H1 (cell line): ENCODE data around the gene BCL2L11. TPM values are rescaled to one million over a fixed set of nuclear protein-coding genes. Genes with fewer than 3 reads are reported as not detected.

ENCODE experiments used
- CTCF ChIA-PET: fragments of 300-600 bp; sonication (Branson Sonifier 250); formaldehyde crosslinking; loops from one replicate; lab custom pipeline; 2021; ENCODE audit not compliant: partially characterized antibody; lab: Charles Lee
- POLR2A ChIA-PET: fragments of 300-600 bp; sonication (Branson Sonifier 250); formaldehyde crosslinking; loops from one replicate; lab custom pipeline; 2021; ENCODE audit warnings: inconsistent platforms; ENCODE audit not compliant: partially characterized antibody; lab: Charles Lee
- DNase-seq, 2 experiments: peaks; one replicate each; pipeline versions ENCODE4 v3.0.0 to v3.0.0-alpha.2; 2010 to 2022; ENCODE audit warnings: low spot score in 2 of 2, low read depth in 1 of 2, mixed read lengths in 1 of 2
- FAIRE-seq: peaks from 2 replicates; lab custom pipeline; 2011; peaks lifted over from hg19 to GRCh38; lab: Jason Lieb, UNC
- H2AFZ ChIP-seq: 2 replicates; pipeline ENCODE4 v1.8.1; 2012; ENCODE audit warnings: low read length, inconsistent platforms
- H2AK5ac ChIP-seq: 2 replicates; pipeline ENCODE4 v1.6.1; 2013; ENCODE audit warnings: low read depth, low read length
- H2BK120ac ChIP-seq: replicated peaks from 2 replicates; pipeline ENCODE3; 2013; ENCODE audit warnings: low read depth, low read length, inconsistent platforms
- H2BK12ac ChIP-seq: 2 replicates; pipeline ENCODE4 v1.6.1; 2013; ENCODE audit warnings: low read depth, low read length
- H2BK15ac ChIP-seq: 2 replicates; pipeline ENCODE4 v1.6.1; 2013; ENCODE audit warnings: low read length
- H2BK20ac ChIP-seq: 2 replicates; pipeline ENCODE4 v1.6.1; 2013; ENCODE audit warnings: low read length
- H2BK5ac ChIP-seq: 2 replicates; pipeline ENCODE4 v1.6.1; 2013; ENCODE audit warnings: low read depth, low read length
- H3K14ac ChIP-seq: 2 replicates; pipeline ENCODE4 v1.6.1; 2013; ENCODE audit warnings: inconsistent platforms; ENCODE audit not compliant: insufficient read length
- H3K18ac ChIP-seq: 2 replicates; pipeline ENCODE4 v1.6.1; 2013; ENCODE audit warnings: low read length; ENCODE audit errors: extremely low read depth
- H3K23ac ChIP-seq: 2 replicates; pipeline ENCODE4 v1.6.1; 2013; ENCODE audit warnings: inconsistent platforms; ENCODE audit not compliant: insufficient read length
- H3K23me2 ChIP-seq: 2 replicates; pipeline ENCODE4 v1.6.1; 2013; ENCODE audit warnings: low read depth, low read length
- H3K27ac ChIP-seq: 2 replicates; pipeline ENCODE4 v1.6.1; 2011; ENCODE audit warnings: low read depth, low read length, inconsistent platforms
- H3K27me3 ChIP-seq, 4 experiments: replicated peaks in 1 of 4; 1 replicate in 1 of 4; 2 replicates in 3 of 4; pipeline versions ENCODE4 v1.6.1 to v1.8.1; 2011 to 2013; ENCODE audit warnings: low read length in 3 of 4, mild to moderate bottlenecking in 3 of 4, inconsistent platforms in 2 of 4, mixed read lengths in 2 of 4, moderate library complexity in 1 of 4; ENCODE audit not compliant: control insufficient read depth in 3 of 4, insufficient read depth in 3 of 4; ENCODE audit errors: extremely low read depth in 1 of 4
- H3K36me3 ChIP-seq, 4 experiments: 2 replicates each; pipeline versions ENCODE4 v1.6.1 to v1.8.1; 2011 to 2013; ENCODE audit warnings: mild to moderate bottlenecking in 4 of 4, low read length in 3 of 4, moderate library complexity in 2 of 4, control low read depth in 1 of 4, inconsistent platforms in 1 of 4; ENCODE audit not compliant: insufficient read depth in 4 of 4, control insufficient read depth in 2 of 4
- H3K4ac ChIP-seq: replicated peaks from 2 replicates; pipeline ENCODE3; 2013; ENCODE audit warnings: low read length, low read depth, mixed read lengths, inconsistent platforms; ENCODE audit not compliant: insufficient read length
- H3K4me1 ChIP-seq, 4 experiments: replicated peaks in 1 of 4; 1 replicate in 1 of 4; 2 replicates in 3 of 4; pipeline versions ENCODE4 v1.6.1 to v1.8.1; 2011 to 2013; ENCODE audit warnings: low read length in 3 of 4, inconsistent platforms in 2 of 4, mixed read lengths in 1 of 4; ENCODE audit not compliant: insufficient read depth in 4 of 4, control insufficient read depth in 3 of 4
- H3K4me2 ChIP-seq, 2 experiments: 2 replicates each; pipeline versions ENCODE4 v1.6.1 to v1.8.1; 2011 to 2013; ENCODE audit warnings: low read depth in 2 of 2, low read length in 2 of 2, control low read depth in 1 of 2, inconsistent platforms in 1 of 2, mild to moderate bottlenecking in 1 of 2; ENCODE audit not compliant: insufficient read depth in 1 of 2
- H3K4me3 ChIP-seq, 4 experiments: fragments of 200-600, 300-600 bp in 1 of 4; sonication (generic), shearing (Covaris generic), sonication (Bioruptor Twin) in 1 of 4; 2 replicates each; pipeline versions ENCODE4 v1.5.1 to v1.8.1; 2011 to 2016; ENCODE audit warnings: low read length in 4 of 4, low read depth in 3 of 4, control low read depth in 2 of 4, inconsistent platforms in 2 of 4, mild to moderate bottlenecking in 2 of 4, mixed read lengths in 1 of 4, moderate library complexity in 1 of 4; ENCODE audit not compliant: insufficient read depth in 2 of 4; ENCODE audit errors: extremely low read depth in 1 of 4
- H3K56ac ChIP-seq: replicated peaks from 2 replicates; pipeline ENCODE3; 2013; ENCODE audit warnings: low read depth, mild to moderate bottlenecking, mixed read lengths, low read length, inconsistent platforms; ENCODE audit not compliant: insufficient read length
- H3K79me1 ChIP-seq: 2 replicates; pipeline ENCODE4 v1.6.1; 2013; ENCODE audit warnings: low read depth, low read length, control low read depth
- H3K79me2 ChIP-seq, 2 experiments: 2 replicates each; pipeline versions ENCODE4 v1.6.1 to v1.8.1; 2012 to 2013; ENCODE audit warnings: low read length in 2 of 2, mild to moderate bottlenecking in 2 of 2, inconsistent platforms in 1 of 2; ENCODE audit not compliant: insufficient read depth in 2 of 2, control insufficient read depth in 1 of 2
- H3K9ac ChIP-seq, 4 experiments: replicated peaks in 1 of 4; 1 replicate in 1 of 4; 2 replicates in 3 of 4; pipeline versions ENCODE4 v1.6.1 to v1.8.1; 2011 to 2013; ENCODE audit warnings: low read depth in 3 of 4, low read length in 3 of 4, control low read depth in 2 of 4, mild to moderate bottlenecking in 2 of 4, moderate library complexity in 2 of 4, inconsistent platforms in 1 of 4; ENCODE audit errors: extremely low read depth in 1 of 4
- H3K9me3 ChIP-seq, 2 experiments: 2 replicates each; pipeline versions ENCODE4 v1.6.1 to v1.8.1; 2012 to 2013; ENCODE audit warnings: mild to moderate bottlenecking in 2 of 2, moderate library complexity in 2 of 2, control low read depth in 1 of 2, inconsistent platforms in 1 of 2, low read depth in 1 of 2, low read length in 1 of 2, mixed read lengths in 1 of 2; ENCODE audit not compliant: insufficient read depth in 2 of 2
- H4K20me1 ChIP-seq, 2 experiments: replicated peaks in 1 of 2; 2 replicates each; pipeline versions ENCODE3 to v1.8.1; 2011 to 2013; ENCODE audit warnings: inconsistent platforms in 2 of 2, low read length in 2 of 2, mild to moderate bottlenecking in 1 of 2; ENCODE audit not compliant: insufficient read depth in 2 of 2, control insufficient read depth in 1 of 2
- H4K5ac ChIP-seq: 2 replicates; pipeline ENCODE4 v1.6.1; 2013; ENCODE audit warnings: low read length, low read depth, mixed read lengths, inconsistent platforms; ENCODE audit not compliant: insufficient read length
- H4K8ac ChIP-seq: 2 replicates; pipeline ENCODE4 v1.8.0; 2013; ENCODE audit warnings: mild to moderate bottlenecking, moderate library complexity, low read length, inconsistent platforms; ENCODE audit not compliant: insufficient read depth; ENCODE audit errors: extremely low read depth
- H4K91ac ChIP-seq: replicated peaks from 2 replicates; pipeline ENCODE3; 2013; ENCODE audit warnings: low read length, mixed read lengths, inconsistent platforms; ENCODE audit not compliant: insufficient read length
- BCL11A ChIP-seq, 2 experiments: IDR thresholded peaks; one replicate each; pipeline ENCODE4 v1.6.1; 2011; ENCODE audit warnings: low read depth in 2 of 2, low read length in 2 of 2, mild to moderate bottlenecking in 2 of 2
- BRCA1 ChIP-seq: IDR thresholded peaks from 2 replicates; pipeline ENCODE4 v1.6.1; 2012; ENCODE audit warnings: low read depth, low read length, improper control_type of control experiment
- CBX8 ChIP-seq: fragments of 300-800, 300-1000 bp; sonication (generic); IDR thresholded peaks from 2 replicates; pipeline ENCODE4 v1.7.1; 2016; ENCODE audit warnings: low read depth, low read length, borderline replicate concordance
- CEBPB ChIP-seq: IDR thresholded peaks from 2 replicates; pipeline ENCODE4 v1.6.1; 2012; ENCODE audit warnings: low read depth, low read length
- CHD1 ChIP-seq: IDR thresholded peaks from 2 replicates; pipeline ENCODE4 v1.6.1; 2012; ENCODE audit warnings: low read depth, low read length, improper control_type of control experiment
- EGR1 ChIP-seq: IDR thresholded peaks from 2 replicates; pipeline ENCODE4 v1.6.1; 2011; ENCODE audit warnings: low read depth, low read length, borderline replicate concordance
- HDAC6 ChIP-seq: IDR thresholded peaks from one replicate; pipeline ENCODE4 v1.7.1; 2012; ENCODE audit warnings: low read depth, mild to moderate bottlenecking, inconsistent platforms, low read length, moderate library complexity
- KDM5A ChIP-seq: fragments of 200-600 bp; IDR thresholded peaks from 2 replicates; pipeline ENCODE4 v1.7.1; 2012; ENCODE audit warnings: mild to moderate bottlenecking, low read length, inconsistent platforms, mixed read lengths
- MAFK ChIP-seq: IDR thresholded peaks from 2 replicates; pipeline ENCODE4 v1.6.1; 2012; ENCODE audit warnings: low read depth, mild to moderate bottlenecking, improper control_type of control experiment, low read length
- RAD21 ChIP-seq, 2 experiments: IDR thresholded peaks in 1 of 2; conservative IDR thresholded peaks in 1 of 2; 2 replicates each; pipeline ENCODE4 v1.6.1; 2011; ENCODE audit warnings: low read depth in 2 of 2, low read length in 2 of 2, improper control_type of control experiment in 1 of 2, inconsistent platforms in 1 of 2, mild to moderate bottlenecking in 1 of 2, moderate library complexity in 1 of 2
- RNF2 ChIP-seq: fragments of 200-900, 300-1000 bp; sonication (generic); IDR thresholded peaks from 2 replicates; pipeline ENCODE4 v1.7.1; 2016; ENCODE audit warnings: borderline replicate concordance, low read depth, mild to moderate bottlenecking, antibody characterized with exemption, low read length; ENCODE audit not compliant: poor library complexity, severe bottlenecking; ENCODE audit errors: missing control alignments
- SRF ChIP-seq: IDR thresholded peaks from 2 replicates; pipeline ENCODE4 v1.6.1; 2011; ENCODE audit warnings: mild to moderate bottlenecking, low read depth, low read length, moderate library complexity
- YY1 ChIP-seq: IDR thresholded peaks from 2 replicates; pipeline ENCODE4 v1.6.1; 2011; ENCODE audit warnings: low read depth, mild to moderate bottlenecking, low read length
- WGBS, 2 experiments: shearing (Covaris generic) in 1 of 2; methylation state at CpG; one replicate each; pipeline versions ENCODE4 v1.1.6 to v1.1.7; 2013 to 2015; ENCODE audit warnings: low lambda C conversion rate in 2 of 2, mixed read lengths in 2 of 2, inconsistent platforms in 1 of 2, low coverage in 1 of 2, missing lambda C conversion rate in 1 of 2; ENCODE audit not compliant: insufficient replicate concordance in 2 of 2, insufficient coverage in 1 of 2, insufficient read length in 1 of 2; ENCODE audit errors: extremely low coverage in 1 of 2, missing lambda C conversion rate in 1 of 2; 5-methylcytosine and 5-hydroxymethylcytosine counted together
- polyA plus RNA-seq, 7 experiments: library from polyadenylated mRNA; depleted of rRNA in 3 of 7; stranded (reverse) in 5 of 7; unstranded in 2 of 7; fragments of >200 nt in 5 of 7; fragments of 200-250 nt in 2 of 7; gene quantifications; 1 replicate in 5 of 7; 2 replicates in 1 of 7; 4 replicates in 1 of 7; pipeline versions ENCODE4 v1.2.1 to v1.2.3, GENCODE V29; 2011 to 2013; ENCODE audit warnings: missing spikeins in 2 of 7, mixed read lengths in 2 of 7
- total RNA-seq: library from RNA; stranded (reverse); fragmentation: NEBNext Ultra II Directional; extraction: Animal tissue kit (Norgen Biotek cat#: 25700); gene quantifications from 2 replicates; pipeline ENCODE4 v1.2.1, GENCODE V29; 2021

BCL2L11 gene
- total and polyA plus RNA-seq, 2 of the 8 experiments (the other 6 are each of a cell fraction or from before 2014, with no cell fraction given), result 7.5 to 22.9 TPM

DNA sequence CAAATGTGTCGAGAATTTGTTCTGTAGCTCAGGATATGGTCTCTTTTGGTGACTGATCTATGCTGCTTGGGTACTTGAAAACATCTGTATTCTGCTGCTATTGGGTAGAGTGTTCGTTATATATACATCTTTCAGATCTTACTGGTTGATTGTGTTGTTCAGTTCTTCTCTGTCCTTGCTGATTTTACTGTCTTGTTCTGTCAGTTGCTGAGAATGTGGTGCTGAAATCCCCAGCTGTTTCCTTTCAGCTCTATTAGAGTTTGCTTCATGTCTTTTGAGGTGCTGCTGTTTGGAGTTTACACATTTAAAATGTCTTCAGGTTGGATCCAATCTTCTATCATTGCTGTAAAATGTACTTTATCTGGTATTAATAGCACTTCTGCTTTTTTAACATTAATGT, 12.9 kb downstream of the BCL2L11 start:
- peaks cover 0 to 5% (median 0%) of the 10 kb centered on the region in 4 experiments; a peak in 2 of 7 replicates for H3K4me1 ChIP-seq
- H2BK20ac ChIP-seq, result no peak overlapping the region
- H2BK120ac ChIP-seq, result no peak overlapping the region
- no peak overlapping the region for H3K23ac ChIP-seq
- no peak overlapping the region for H3K14ac ChIP-seq
- no peak overlapping the region for H4K91ac ChIP-seq
- ChIA-PET POLR2A (interaction anchor here (1.0 to 2.0 kb wide), 2 partner anchors 12 to 13 kb away, joined by 3 to 8 read pairs; partner anchors contain the start of gene BCL2L11), CTCF (interaction anchor here (0.8 to 2.0 kb wide), 4 partner anchors 9 to 23 kb away, joined by 3 to 10 read pairs (median 6); no protein-coding TSS in a partner anchor)
- no peak overlapping the region for H3K4me3 ChIP-seq
- H3K27ac ChIP-seq, result no peak overlapping the region
- no peak overlapping the region for H2AK5ac ChIP-seq
- FAIRE-seq (no peak), DNase-seq (no peak)
- H3K79me1 ChIP-seq, result peaks cover 12% of the 10 kb centered on the region
- peaks cover 2 to 29% (median 8%) of the 10 kb centered on the region in 4 experiments; a peak in 6 of 8 replicates for H3K36me3 ChIP-seq
- H3K56ac ChIP-seq, result no peak overlapping the region
- H4K20me1 ChIP-seq, result peaks cover 3 to 20% of the 10 kb centered on the region in 2 experiments
- no peak overlapping the region for H4K5ac ChIP-seq
- no peak overlapping the region for H2AFZ ChIP-seq
- H3K9ac ChIP-seq, result no peak overlapping the region
- no peak overlapping the region for H3K18ac ChIP-seq
- H3K27me3 ChIP-seq, result no peaks in the 10 kb centered on the region
- H3K4me2 ChIP-seq, result no peak overlapping the region
- no peak overlapping the region for H4K8ac ChIP-seq
- H3K9me3 ChIP-seq, result no peaks in the 10 kb centered on the region
- no peaks in the 10 kb centered on the region for H3K23me2 ChIP-seq
- no peak overlapping the region for H2BK15ac ChIP-seq
- H2BK12ac ChIP-seq, result no peak overlapping the region
- H2BK5ac ChIP-seq, result no peak overlapping the region
- 84% methylated on average over 2 of the region's 2 CpGs; no CpG with 5 or more reads in 1 of the 2 experiments for WGBS, 2 experiments
- H3K4ac ChIP-seq, result no peak overlapping the region
- H3K79me2 ChIP-seq, result peaks cover 5 to 81% of the 10 kb centered on the region in 2 experiments; a peak in 3 of 4 replicates
- no peak for TF ChIP-seq BRCA1
- TF ChIP-seq BCL11A (IDR thresholded peaks at IDR 0.05; ENCODE audit: low read depth in 2 of 2, low read length in 2 of 2), result no peak
- TF ChIP-seq CBX8, result no peak
- no peak for TF ChIP-seq YY1
- TF ChIP-seq SRF, result no peak
- TF ChIP-seq KDM5A, result no peak
- TF ChIP-seq EGR1, result no peak
- TF ChIP-seq RNF2, result no peak
- TF ChIP-seq CEBPB, result no peak
- TF ChIP-seq HDAC6, result no peak
- TF ChIP-seq RAD21 (IDR thresholded peaks at IDR 0.05 in 1 of 2, conservative IDR thresholded peaks at IDR 0.05 in 1 of 2; ENCODE audit: low read depth in 2 of 2, low read length in 2 of 2), result no peak
- TF ChIP-seq MAFK, result no peak
- TF ChIP-seq CHD1, result no peak
